Keratinocyte (primary cell): ENCODE results near the gene KLHL33. TPM values are rescaled to one million over a fixed set of nuclear protein-coding genes. Genes with fewer than 3 reads are reported as not detected.
A peak's percentile ranks its signal among the peaks of the same experiment; 100 is the strongest.
"Not testable (repeated sequence)": the region's sequence is repeated elsewhere in the genome, so short reads cannot be mapped to it uniquely, and the experiment has no call there.

ENCODE experiments used
- DNase-seq: peaks from one replicate; pipeline ENCODE4 v3.0.0-alpha.2; 2011; ENCODE audit warnings: low read depth, missing footprints, low spot score
- FAIRE-seq: peaks from 2 replicates; lab custom pipeline; 2011; peaks lifted over from hg19 to GRCh38; lab: Jason Lieb, UNC
- H2AFZ ChIP-seq: 2 replicates; pipeline ENCODE4 v1.6.0; 2012; ENCODE audit warnings: low read length, control low read depth, inconsistent platforms; ENCODE audit not compliant: control insufficient read depth
- H3K27ac ChIP-seq: 2 replicates; pipeline ENCODE4 v1.5.1; 2011; ENCODE audit warnings: low read length; ENCODE audit not compliant: control insufficient read depth, insufficient read depth
- H3K27me3 ChIP-seq: 3 replicates; pipeline ENCODE4 v1.6.0; 2011; ENCODE audit warnings: low read length; ENCODE audit not compliant: control insufficient read depth, insufficient read depth; ENCODE audit errors: extremely low read depth
- H3K36me3 ChIP-seq, 2 experiments: 2 replicates in 1 of 2; 3 replicates in 1 of 2; pipeline ENCODE4 v1.5.1; 2011; ENCODE audit warnings: low read length in 2 of 2, mild to moderate bottlenecking in 1 of 2; ENCODE audit not compliant: control insufficient read depth in 2 of 2, insufficient read depth in 2 of 2; ENCODE audit errors: extremely low read depth in 1 of 2
- H3K4me1 ChIP-seq: 3 replicates; pipeline ENCODE4 v1.5.1; 2011; ENCODE audit warnings: low read length; ENCODE audit not compliant: control insufficient read depth, insufficient read depth; ENCODE audit errors: extremely low read depth
- H3K4me2 ChIP-seq: 3 replicates; pipeline ENCODE4 v1.6.0; 2011; ENCODE audit warnings: low read depth, low read length; ENCODE audit not compliant: control insufficient read depth, insufficient read depth; ENCODE audit errors: extremely low read depth
- H3K4me3 ChIP-seq, 3 experiments: fragments of 200-600 bp in 1 of 3; sonication (generic) in 1 of 3; 2 replicates in 2 of 3; 3 replicates in 1 of 3; pipeline ENCODE4 v1.5.1; 2011 to 2016; ENCODE audit warnings: low read length in 3 of 3, mild to moderate bottlenecking in 3 of 3, control low read depth in 2 of 3, inconsistent platforms in 1 of 3, low read depth in 1 of 3, mixed read lengths in 1 of 3, mixed run types in 1 of 3, moderate library complexity in 1 of 3; ENCODE audit not compliant: control insufficient read depth in 2 of 3, insufficient read depth in 2 of 3; ENCODE audit errors: extremely low read depth in 1 of 3
- H3K79me2 ChIP-seq: 2 replicates; pipeline ENCODE4 v1.6.0; 2012; ENCODE audit warnings: low read length; ENCODE audit not compliant: control insufficient read depth, insufficient read depth
- H3K9ac ChIP-seq: 3 replicates; pipeline ENCODE4 v1.6.0; 2011; ENCODE audit warnings: low read length; ENCODE audit not compliant: control insufficient read depth, insufficient read depth; ENCODE audit errors: extremely low read depth
- H3K9me1 ChIP-seq: 3 replicates; pipeline ENCODE4 v1.6.0; 2011; ENCODE audit warnings: low read length; ENCODE audit not compliant: control insufficient read depth, insufficient read depth; ENCODE audit errors: extremely low read depth
- H3K9me3 ChIP-seq: 2 replicates; pipeline ENCODE4 v1.5.1; 2012; ENCODE audit warnings: low read depth, low read length; ENCODE audit not compliant: control insufficient read depth
- H4K20me1 ChIP-seq: 3 replicates; pipeline ENCODE4 v1.6.0; 2011; ENCODE audit warnings: low read length; ENCODE audit not compliant: control insufficient read depth, insufficient read depth; ENCODE audit errors: extremely low read depth
- EZH2 ChIP-seq: IDR thresholded peaks from one replicate; pipeline ENCODE4 v1.6.1; 2012; ENCODE audit warnings: inconsistent platforms, mild to moderate bottlenecking, low read length, moderate library complexity
- dilution Hi-C: fragments of 300-500 bp; cut with MboI; formaldehyde crosslinking; loops from one replicate; pipeline ENCODE4 v1.7.0; 2020; ENCODE audit warnings: low sequenced_read_pairs; ENCODE audit not compliant: extremely low pct_ligation_motif_present
- polyA plus RNA-seq, 5 experiments: library from polyadenylated mRNA; depleted of rRNA in 3 of 5; stranded (reverse) in 3 of 5; stranded (forward) in 1 of 5; unstranded in 1 of 5; fragments of >200 nt; gene quantifications; 1 replicate in 1 of 5; 2 replicates in 3 of 5; 3 replicates in 1 of 5; pipeline versions ENCODE4 v1.2.1 to v1.2.3, GENCODE V29; 2011 to 2012; ENCODE audit warnings: missing spikeins in 2 of 5, low read depth in 1 of 5, low replicate concordance in 1 of 5
- TF ChIP-seq, protein P1 (sequence below), 3 experiments: IDR thresholded peaks in 1 of 3; conservative IDR thresholded peaks in 1 of 3; optimal IDR thresholded peaks in 1 of 3; 2 replicates in 2 of 3; 3 replicates in 1 of 3; pipeline versions ENCODE3 to v1.5.1; 2011; ENCODE audit warnings: low read length in 3 of 3, mild to moderate bottlenecking in 3 of 3, moderate library complexity in 2 of 3, control low read depth in 1 of 3, inconsistent platforms in 1 of 3; ENCODE audit not compliant: insufficient read depth in 2 of 3; ENCODE audit errors: extremely low read depth in 1 of 3

KLHL33 gene
- polyA plus RNA-seq, 1 donor (not counting 4 experiments of a cell fraction or from before 2014, with no cell fraction given), result not detected

DNA sequence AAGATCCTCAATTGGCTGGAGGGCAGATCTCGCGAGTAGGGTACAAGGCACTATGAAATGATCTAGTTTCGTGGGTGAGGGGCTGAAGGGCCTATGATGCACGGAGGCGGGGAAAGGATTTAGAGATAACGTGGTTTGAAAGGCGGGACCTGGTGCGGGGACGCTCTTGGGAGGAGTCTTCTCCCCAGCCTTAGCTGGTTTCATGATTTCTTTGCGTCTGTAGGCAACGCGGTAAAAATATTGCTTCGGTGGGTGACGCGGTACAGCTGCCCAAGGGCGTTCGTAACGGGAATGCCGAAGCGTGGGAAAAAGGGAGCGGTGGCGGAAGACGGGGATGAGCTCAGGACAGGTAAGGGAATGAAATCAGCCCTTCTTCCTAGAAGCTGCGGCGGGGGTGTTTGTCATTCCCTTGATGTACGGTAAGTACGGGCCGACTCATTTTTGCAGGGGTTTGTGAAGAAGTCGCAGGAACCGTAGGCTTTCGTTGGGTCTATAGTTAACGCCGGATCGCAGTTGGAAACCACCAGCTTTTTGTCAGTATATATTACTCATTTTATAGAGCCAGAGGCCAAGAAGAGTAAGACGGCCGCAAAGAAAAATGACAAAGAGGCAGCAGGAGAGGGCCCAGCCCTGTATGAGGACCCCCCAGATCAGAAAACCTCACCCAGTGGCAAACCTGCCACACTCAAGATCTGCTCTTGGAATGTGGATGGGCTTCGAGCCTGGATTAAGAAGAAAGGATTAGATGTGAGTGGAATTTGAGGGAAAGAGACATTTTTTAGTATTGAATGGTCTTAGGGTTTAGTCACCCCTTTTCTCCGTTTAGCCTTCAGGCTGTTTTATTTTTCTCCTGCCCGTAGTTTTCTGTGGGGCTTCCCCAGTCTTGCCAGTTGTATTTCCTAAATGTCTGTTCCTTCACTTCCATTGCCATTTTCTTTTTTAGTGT, 19.7 kb upstream of the KLHL33 start:
- H3K79me2 ChIP-seq, result peaks cover 53% of the 10 kb centered on the region
- peaks cover 23 to 25% of the 10 kb centered on the region in 2 experiments for H3K36me3 ChIP-seq
- peak overlapping the region; percentile 98 for H2AFZ ChIP-seq
- TF ChIP-seq EZH2, result no peak
- TF ChIP-seq, protein P1, sequence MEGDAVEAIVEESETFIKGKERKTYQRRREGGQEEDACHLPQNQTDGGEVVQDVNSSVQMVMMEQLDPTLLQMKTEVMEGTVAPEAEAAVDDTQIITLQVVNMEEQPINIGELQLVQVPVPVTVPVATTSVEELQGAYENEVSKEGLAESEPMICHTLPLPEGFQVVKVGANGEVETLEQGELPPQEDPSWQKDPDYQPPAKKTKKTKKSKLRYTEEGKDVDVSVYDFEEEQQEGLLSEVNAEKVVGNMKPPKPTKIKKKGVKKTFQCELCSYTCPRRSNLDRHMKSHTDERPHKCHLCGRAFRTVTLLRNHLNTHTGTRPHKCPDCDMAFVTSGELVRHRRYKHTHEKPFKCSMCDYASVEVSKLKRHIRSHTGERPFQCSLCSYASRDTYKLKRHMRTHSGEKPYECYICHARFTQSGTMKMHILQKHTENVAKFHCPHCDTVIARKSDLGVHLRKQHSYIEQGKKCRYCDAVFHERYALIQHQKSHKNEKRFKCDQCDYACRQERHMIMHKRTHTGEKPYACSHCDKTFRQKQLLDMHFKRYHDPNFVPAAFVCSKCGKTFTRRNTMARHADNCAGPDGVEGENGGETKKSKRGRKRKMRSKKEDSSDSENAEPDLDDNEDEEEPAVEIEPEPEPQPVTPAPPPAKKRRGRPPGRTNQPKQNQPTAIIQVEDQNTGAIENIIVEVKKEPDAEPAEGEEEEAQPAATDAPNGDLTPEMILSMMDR (optimal IDR thresholded peaks at IDR 0.05 in 1 of 3, IDR thresholded peaks at IDR 0.05 in 1 of 3, conservative IDR thresholded peaks at IDR 0.05 in 1 of 3; ENCODE audit: extremely low read depth in 1 of 3, insufficient read depth in 2 of 3, low read length in 3 of 3), result no peak
- H3K27me3 ChIP-seq, result no peaks in the 10 kb centered on the region
- no peaks in the 10 kb centered on the region for H3K9me3 ChIP-seq
- peaks cover 3% of the 10 kb centered on the region for H4K20me1 ChIP-seq
- FAIRE-seq (peak; percentile 43), DNase-seq (no peak)
- peaks cover 18% of the 10 kb centered on the region for H3K4me1 ChIP-seq
- H3K4me3 ChIP-seq, result peak overlapping the region; percentile 76 to 92 (median 77)
- peak overlapping the region; percentile 100 for H3K27ac ChIP-seq
- peak overlapping the region; percentile 75 for H3K4me2 ChIP-seq
- H3K9me1 ChIP-seq, result no peaks in the 10 kb centered on the region
- dilution Hi-C loops, result no loop called here
- H3K9ac ChIP-seq, result peak overlapping the region; percentile 100

DNA sequence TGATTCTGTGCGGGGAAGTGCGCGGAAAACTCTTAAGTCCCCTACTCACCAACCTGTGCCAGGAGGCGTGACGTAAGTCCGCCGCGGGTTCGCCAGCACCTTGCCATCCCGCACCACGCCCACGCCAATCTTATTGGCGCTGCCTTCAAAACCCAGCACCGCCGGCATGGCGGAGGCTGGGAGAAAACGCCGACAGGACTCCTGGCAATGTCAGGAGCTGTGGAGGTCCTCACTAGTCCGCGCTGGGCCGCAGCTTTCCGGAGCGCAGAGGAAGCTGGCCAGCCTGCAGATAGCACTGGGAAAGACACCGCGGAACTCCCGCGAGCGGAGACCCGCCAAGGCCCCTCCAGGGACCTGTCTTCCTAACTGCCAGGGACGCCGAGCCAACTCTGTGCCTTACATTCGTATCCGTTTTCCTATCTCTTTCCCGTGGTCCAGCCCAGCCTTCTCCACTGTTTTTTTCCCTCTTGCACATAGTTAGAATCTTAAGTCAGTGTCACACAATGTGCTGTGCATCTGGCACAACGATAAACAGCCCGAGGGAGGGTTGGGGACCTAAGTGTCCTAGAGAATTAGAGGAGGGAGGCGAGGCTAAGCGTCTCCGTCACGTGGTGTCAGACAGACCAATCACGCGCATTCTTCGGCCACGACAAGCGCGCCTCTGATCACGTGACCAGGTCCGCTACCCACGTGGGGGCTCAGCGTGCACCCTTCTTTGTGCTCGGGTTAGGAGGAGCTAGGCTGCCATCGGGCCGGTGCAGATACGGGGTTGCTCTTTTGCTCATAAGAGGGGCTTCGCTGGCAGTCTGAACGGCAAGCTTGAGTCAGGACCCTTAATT, 18.8 kb upstream of the KLHL33 start, which contains the start of the genes APEX1 and OSGEP:
APEX1 (plus strand) TSS at position 711 of the 839 bp plus-strand sequence. CDS start 420 bp downstream, outside the sequence.
OSGEP (minus strand) TSS at position 297 of the 839 bp plus-strand sequence; CDS start at position 168, 129 bp downstream.
- Histone ChIP-seq H3K4me2 (peak within 1 kb of the TSS; percentile 75), H3K9me1 (no peaks in the 10 kb centered on the region), H4K20me1 (peaks cover 3% of the 10 kb centered on the region), H3K27me3 (no peaks in the 10 kb centered on the region), H3K36me3 (peaks cover 22 to 23% of the 10 kb centered on the region in 2 experiments), H3K79me2 (peaks cover 44% of the 10 kb centered on the region), H3K27ac (peak within 1 kb of the TSS; percentile 100), H3K9ac (peak within 1 kb of the TSS; percentile 100), H3K4me3 (peak within 1 kb of the TSS; percentile 76 to 92 (median 77)), H3K4me1 (peaks cover 11% of the 10 kb centered on the region), H2AFZ (peak within 1 kb of the TSS; percentile 98), H3K9me3 (no peaks in the 10 kb centered on the region)
- dilution Hi-C loops, result no loop called here
- TF ChIP-seq, protein P1 (optimal IDR thresholded peaks at IDR 0.05 in 1 of 3, IDR thresholded peaks at IDR 0.05 in 1 of 3, conservative IDR thresholded peaks at IDR 0.05 in 1 of 3; ENCODE audit: extremely low read depth in 1 of 3, insufficient read depth in 2 of 3, low read length in 3 of 3), result no peak
- no peak for TF ChIP-seq EZH2
- peak; percentile 83 for FAIRE-seq
- DNase-seq, result peak; percentile 95

DNA sequence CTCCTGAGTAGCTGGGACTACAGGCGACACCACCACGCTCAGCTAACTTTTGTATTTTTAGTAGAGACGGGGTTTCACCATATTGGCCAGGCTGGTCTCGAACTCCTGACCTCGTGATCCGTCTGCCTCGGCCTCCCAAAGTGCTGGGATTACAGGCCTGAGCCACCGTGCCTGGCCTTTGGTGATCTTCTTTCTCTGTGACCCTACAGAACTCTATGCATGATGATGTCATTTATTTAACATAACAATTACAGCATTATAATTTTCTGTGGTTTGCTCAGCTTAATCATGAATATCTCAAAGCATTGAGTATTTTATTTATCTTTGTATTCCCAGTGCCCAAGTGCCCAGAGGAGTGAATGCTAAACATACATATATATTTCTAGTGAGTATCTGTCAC, 16.9 kb upstream of the KLHL33 start:
- H3K4me1 ChIP-seq, result peaks cover 11% of the 10 kb centered on the region
- H3K36me3 ChIP-seq, result peaks cover 14 to 17% of the 10 kb centered on the region in 2 experiments
- H4K20me1 ChIP-seq, H3K27me3 ChIP-seq, H3K9ac ChIP-seq, H3K4me3 ChIP-seq, H3K9me1 ChIP-seq, H2AFZ ChIP-seq, DNase-seq, H3K27ac ChIP-seq, H3K9me3 ChIP-seq, FAIRE-seq, dilution Hi-C loops, H3K4me2 ChIP-seq: not testable (repeated sequence)
- peaks cover 35% of the 10 kb centered on the region for H3K79me2 ChIP-seq
